Muscle of back (tissue), 11 donors: ENCODE data around the gene CTSZ. TPM values are rescaled to one million over a fixed set of nuclear protein-coding genes. Genes with fewer than 3 reads are reported as not detected.
A peak's percentile ranks its signal among the peaks of the same experiment; 100 is the strongest.
"Not testable (repeated sequence)": the region's sequence is repeated elsewhere in the genome, so short reads cannot be mapped to it uniquely, and the experiment has no call there.

Experiments
- DNase-seq, 3 donors: peaks; one replicate each; pipeline versions ENCODE4 v3.0.0 to v3.0.0-alpha.2; 2013
- polyA plus RNA-seq, 10 donors: library from polyadenylated mRNA; unstranded; fragments of 120-200 nt; gene quantifications; one replicate each; pipeline ENCODE4 v1.2.1, GENCODE V29; 2013; ENCODE audit not compliant: insufficient read length in 10 of 10

The CTSZ gene
- polyA plus RNA-seq, 10 donors: 58.6 to 98.5 (median 71.9) TPM

DNA sequence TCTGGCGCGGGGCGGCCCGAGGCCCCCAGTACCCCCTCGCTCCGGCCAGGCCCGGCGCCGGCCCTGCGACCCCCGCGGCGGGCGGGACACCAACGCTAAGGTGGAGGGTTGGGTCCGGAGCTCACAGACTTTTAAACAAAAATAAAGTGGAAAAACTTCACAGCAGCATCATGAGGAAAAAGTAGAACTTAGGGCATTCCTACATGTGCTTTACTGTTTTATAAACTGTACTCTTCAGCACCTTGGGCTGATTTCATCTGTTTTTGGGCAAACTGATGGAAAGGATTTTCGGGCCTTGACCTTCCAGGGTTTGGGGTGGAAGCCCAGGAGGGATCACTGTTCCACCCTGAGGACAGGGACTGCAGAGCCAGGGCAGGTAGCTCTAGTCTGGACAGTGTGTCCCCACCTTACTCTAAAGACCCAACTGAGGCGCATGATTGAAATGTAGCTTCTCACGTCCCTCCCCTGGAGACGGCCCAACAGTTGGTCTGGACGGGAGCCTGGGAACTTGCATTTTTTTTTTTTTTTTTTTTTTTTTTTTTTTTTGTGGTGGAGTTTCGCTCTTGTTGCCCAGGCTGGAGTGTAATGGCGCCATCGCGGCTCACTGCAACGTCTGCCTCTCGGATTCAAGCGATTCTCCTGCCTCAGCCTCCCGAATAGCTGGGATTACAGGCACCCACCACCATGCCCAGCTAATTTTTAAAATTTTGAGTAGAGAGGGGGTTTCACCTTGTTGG is 25.3 kb downstream of the CTSZ start:
- peak in 2 of 3 donors; percentile 28 to 81 for DNase-seq

DNA sequence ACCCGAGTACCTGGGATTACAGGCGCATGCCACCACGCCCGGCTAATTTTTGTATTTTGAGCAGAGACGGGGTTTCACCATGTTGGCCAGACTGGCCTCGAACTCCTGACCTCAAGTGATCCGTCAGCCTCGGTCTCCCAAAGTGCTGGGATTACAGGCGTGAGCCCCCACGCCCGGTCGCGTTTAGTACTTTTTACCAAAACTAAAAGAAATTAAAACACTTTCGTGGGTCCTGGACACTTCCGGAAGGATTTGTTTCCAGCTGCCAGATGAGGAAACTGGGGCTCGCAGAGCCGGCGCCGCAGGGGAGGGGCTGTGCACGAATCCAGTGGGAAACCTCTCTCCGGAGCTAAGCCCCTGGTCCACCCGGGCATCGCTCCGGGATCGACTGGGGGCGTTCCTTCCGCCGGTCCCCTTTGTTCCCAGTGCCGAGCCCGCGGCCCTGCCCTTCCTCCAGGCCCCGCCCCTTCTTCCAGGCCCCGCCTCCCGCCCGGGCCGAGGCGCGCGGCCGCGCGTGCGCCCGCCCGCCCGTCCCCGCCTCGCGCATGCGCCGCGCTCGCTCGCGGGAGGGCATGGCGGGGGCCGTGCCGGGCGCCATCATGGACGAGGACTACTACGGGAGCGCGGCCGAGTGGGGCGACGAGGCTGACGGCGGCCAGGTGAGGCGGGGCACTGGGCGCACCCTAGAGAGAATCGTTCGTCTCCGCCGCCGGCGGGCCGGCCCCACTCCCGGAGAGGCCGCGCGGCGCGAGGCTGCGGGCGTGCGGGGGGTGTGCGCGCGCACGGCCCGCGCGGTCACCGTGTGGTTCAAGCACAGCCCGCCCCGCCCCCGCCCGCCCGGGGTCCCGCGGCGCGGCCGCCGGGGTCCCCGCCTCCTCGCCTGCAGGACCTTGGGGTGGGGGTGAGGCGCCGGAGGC is 26.1 kb downstream of the CTSZ start, which contains the start of gene NELFCD:
Gene NELFCD (plus strand): TSS at position 546 of the 917 bp plus-strand sequence. CDS start 54 bp downstream, at position 600.
- DNase-seq: peak; percentile 83 to 93 (median 90)

DNA sequence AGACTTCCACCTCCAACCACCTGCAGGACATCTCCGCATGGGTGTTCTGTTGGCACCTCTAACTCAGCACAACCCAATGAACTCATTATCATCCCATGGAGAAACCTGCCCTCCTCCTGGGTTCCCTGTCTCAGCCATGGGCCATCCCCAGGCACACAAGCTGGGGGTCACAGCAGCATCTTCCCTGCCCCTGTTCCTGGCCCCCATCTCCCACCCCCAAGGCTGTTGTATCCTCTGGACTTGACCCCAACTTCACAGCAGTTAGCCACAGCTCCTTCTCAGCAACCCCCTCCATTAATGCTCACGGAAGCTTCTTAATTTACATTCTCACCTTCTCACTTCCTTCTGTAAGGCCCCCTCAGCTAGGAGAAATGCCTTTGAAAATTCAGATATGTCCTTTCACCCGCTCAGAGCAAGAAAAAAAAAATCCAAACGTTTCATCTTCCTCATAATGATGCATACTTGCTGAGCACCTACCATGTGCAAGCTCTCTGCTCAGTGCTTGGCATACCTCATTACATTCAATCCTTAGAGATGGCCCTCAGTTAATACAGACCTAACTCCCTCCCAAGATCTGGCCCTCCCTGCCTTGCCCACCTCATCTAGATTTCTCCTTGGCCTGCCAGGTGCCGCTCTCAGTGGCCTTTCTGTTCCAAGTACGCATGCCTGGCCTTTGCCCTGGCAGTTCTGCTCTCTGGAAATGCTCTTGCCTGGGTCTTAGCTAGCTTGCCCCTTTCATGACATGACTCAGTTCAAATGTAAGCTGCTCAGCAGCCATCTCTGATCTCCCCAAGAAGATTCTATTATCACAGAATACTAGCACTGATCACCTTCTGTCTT is 28.5 kb downstream of the CTSZ start:
- no peak for DNase-seq

DNA sequence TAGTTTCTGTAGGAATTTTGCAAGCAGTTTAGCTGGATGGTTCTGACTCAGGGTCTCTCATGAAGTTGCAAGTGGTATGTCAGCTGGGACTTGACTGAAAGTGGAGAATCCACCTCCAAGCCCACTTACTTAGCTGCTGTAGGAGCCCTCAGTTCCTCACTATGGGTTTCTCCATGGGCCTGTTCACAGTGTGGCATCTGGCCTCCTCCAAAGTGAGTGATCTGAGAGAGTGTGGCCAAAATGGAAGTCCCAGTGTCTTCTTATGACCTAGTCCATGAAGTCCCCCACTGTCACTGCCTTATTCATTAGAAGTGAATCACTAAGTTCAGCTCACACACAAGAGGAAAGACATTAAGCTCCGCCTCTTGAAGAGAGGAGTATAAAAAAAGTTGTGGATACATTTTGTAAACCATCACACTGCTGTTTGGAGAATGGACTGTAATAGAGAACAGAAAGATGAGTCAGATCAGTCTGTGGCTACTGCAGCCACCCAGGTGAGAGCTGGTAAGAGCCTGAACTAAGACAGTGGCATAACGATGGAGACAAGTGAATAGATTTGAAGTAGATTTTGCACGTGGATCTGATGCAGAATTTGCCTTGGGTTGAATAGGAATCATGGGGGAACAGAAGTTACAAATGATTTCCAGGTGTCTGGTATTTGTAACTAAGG is 30.9 kb downstream of the CTSZ start:
- DNase-seq: no peak

DNA sequence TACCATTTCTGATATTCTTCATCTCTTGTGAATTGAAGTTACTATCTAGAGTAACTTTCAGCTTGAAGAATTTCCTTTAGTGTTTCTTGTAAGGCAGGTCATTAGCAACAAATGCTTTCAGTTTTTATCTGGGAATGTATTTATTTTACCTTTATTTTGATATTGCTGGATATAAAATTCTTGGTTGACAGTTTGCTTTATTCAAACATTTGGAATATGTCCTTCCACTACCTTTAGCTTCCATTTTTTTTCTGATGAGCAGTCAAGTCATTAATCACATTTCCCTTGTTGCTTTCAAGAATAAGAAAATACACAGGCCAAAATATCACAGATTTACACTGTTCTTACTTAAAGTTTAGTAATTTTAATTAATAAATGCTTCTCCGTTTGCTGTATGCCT is 31.7 kb downstream of the CTSZ start:
- DNase-seq: no peak

DNA sequence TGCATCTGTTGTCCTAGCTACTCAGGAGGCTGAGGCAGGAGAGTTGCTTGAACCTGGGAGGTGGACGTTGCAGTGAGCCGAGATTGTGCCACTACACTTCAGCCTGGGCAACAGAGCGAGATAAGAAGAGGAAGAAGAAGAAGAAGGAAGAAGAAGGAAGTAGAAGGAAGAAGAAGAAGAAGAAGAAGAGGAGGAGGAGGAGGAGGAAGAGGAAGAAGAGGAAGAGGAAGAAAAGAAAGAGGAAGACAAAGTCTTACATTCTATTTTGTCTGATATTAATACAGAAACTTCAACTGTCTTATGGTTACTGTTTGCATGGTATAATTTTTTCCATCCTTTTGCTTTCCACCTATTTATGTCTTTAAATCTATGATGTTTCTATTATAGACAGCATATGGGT is 33.2 kb downstream of the CTSZ start:
- DNase-seq: no peak

DNA sequence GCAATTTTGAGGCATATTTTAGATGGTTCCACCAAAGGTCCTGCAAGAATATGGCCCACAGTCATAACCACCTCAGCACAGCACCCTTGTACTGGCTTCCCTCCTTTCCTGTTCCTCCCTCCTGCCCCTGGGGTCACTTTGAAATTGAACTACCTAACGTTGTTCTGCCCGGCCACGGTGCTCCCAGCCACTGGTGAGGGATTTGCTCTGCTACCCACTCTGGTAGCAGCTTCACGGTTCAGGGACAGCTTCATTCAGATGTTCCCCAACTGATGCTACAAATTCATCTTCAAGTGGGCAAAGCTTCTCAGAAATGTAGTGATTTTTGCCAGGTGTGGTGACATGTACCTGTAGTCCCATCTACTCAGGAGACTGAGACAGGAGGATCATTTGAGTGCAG is 33.9 kb downstream of the CTSZ start:
- DNase-seq: no peak

DNA sequence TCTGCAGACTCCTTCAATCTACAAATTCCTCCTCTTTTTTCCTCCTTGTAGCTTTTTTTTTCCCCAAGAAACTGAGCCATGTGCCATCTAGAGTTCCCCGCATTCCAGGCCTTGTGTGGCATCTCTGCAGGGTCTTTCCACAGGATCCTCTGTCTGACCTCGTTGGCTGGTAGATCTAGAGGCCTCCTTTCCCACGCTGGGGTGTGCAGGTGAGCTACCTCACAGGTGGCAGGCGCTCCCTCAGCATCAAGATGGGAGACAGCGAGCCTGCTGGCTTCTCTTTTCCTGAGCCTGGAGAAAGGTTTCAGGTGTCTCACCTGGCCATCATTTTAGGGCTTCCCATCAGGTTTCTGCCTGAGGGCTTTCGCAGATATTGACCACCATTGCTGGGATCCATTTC is 35.6 kb downstream of the CTSZ start:
- no peak for DNase-seq

DNA sequence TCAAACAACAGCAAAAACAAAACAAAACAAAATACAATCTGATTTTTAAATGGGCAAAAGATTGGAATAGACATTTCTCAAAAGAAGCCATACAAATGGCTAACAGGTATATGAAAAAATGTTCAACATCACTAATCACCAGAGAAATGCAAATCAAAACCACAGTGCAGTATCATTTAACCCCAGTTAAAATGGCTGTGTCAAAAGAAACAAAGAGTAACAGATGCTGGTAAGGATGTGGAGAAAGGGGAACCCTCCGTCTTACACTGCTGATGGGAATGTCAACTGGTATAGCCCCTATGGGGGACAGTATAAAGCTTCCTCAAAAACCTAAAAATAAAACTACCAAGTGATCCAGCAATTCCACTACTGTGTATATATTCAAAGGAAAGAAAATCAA is 36.9 kb downstream of the CTSZ start:
- no peak for DNase-seq

DNA sequence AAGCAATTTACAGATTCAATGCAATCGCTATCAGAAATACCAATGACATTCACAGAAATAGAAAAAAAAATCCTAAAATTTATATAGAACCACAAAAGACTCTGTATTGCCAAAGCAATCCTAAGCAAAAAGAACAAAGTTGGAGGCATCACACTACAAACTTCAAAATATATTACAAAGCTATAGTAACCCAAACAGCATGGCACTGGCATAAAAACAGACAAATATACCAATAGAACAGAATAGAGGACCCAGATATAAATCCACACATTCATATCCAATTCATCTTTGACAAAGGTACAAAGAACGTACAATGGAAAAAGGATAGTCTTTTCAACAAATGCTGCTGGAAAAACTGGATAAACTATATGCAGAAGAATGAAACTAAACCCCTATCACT is 37.6 kb downstream of the CTSZ start:
- DNase-seq: no peak

DNA sequence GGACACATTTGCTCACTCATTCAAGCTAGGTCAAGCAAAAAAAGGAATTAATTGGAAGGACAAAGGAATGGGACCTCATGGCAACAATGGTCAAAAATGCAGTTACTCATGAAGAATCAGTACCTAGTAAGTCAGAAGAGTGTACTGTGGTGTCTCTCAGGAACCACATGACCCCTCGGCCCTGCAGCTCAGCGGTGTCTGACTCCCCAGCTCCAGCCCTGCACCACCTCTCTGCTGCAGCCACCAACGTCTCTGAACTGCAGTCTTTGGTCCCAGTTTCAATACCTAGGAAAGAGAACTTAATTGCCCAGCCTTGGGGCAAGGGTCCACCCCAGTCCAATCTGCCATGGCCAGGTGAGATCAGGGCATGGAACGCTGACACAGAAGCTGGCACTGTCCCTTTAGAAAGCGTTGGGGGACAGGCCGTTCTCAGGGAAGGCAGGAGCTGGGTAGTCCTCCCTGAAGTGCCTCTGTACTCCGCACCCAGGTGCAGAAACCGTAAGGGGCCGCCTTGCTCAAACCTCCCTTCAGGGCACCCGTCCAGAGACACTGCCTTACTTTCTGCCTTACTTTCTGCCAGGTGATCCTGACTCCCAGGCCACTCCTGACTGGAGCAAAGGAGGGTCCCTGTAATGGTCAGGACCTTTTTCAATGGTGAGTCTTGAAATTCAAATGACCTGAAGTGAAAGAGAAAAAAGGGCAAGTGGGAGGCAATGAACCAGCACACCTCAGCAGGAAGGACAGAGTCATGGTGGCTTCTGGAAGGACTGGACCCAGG is 39.2 kb downstream of the CTSZ start:
- no peak for DNase-seq

DNA sequence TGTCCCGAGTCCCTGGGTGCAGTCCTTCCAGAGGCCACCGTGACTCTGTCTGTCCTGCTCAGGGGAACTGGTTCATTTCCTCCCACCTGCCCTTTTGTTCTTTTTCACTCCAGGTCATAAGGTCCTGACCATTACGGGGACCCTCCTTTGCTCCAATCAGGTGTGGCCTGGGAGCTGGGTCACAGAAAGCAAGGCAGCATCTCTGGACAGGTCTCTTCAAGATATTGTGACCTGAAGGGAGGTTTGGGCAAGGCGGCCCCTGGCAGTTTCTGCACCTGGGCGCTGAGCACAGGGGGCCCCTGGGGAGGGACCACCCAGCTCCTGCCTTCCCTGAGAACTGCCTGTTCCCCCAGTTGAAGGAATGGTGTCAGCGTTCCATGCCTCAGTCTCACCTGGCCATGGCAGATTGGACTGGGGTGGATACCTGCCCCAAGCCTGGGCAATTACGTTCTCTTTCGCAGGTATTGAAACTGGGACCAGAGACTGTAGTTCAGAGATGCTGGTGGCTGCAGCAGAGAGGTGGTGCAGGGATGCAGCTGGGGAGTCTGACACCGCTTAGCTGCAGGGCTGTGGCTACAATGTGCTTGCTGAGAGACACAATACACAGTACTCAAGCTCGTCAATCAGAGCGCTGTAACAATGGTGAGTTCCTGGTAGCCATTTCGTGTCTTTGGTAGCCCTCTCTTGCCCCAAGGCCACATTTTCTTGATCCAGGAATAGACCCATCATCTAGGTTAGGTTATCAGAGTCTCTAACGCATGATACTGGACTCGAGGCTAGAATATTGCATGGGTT is 41.6 kb downstream of the CTSZ start:
- no peak for DNase-seq

DNA sequence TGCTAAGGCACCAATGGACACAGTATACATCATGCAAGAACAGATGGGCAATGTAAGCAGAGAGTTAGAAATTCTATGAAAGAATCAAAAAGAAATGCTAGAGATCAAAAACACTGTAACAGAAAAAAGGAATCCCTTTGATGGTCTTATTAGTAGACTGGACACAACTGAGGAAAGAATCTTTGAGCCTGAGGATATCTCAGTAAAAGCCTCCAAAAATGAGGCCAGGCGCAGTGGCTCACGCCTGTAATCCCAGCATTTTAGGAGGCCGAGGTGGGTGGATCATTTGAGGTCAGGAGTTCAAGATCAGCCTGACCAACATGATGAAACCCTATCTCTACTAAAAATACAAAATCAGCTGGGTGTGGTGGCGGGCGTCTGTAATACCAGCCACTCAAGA is 43.1 kb downstream of the CTSZ start:
- DNase-seq: not testable (repeated sequence)

DNA sequence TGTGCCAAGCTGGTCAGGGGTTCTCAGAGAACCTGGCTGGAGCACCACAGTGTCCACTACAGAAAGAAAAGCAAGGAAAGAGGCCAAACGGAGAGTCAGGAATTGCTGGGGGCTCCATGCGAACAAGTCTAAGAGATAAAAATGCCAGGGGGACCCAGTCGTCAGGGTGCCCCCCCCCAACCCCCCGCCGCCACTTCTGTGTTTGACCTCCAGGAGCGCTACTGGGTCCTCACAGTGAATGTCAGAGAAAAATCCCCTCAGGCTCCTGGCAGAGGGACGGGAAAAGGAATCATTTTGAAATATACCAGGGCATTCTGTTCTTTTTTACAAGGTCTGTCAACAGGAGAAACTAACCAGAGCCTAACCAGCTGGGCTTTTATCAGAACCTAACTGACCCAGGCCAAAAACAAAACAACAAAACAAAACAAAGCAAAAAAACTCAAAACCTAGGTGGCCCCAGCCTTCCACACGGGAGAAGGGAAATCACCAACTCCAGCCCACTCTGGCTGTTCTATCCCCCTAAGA is 43.9 kb downstream of the CTSZ start:
- DNase-seq: no peak

DNA sequence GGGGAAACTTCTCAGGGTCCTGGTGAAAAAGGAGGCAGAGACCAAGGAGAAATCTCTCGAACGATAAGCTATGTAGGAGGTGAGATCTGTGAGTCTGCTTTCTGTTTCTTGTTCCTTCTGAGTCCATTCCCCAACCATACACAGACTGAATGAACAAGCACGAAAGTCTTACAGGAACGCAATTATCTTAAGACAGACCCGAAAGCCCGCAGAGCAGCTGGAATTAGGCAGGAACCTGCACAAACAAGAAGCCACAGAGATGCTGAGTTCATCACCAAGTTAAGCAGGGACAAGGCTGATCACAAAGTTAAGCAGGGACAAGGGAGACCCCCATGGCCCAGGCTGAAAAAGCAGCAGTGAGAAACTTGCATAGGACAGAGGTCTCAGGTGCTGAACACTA is 47.4 kb downstream of the CTSZ start:
- DNase-seq: no peak

DNA sequence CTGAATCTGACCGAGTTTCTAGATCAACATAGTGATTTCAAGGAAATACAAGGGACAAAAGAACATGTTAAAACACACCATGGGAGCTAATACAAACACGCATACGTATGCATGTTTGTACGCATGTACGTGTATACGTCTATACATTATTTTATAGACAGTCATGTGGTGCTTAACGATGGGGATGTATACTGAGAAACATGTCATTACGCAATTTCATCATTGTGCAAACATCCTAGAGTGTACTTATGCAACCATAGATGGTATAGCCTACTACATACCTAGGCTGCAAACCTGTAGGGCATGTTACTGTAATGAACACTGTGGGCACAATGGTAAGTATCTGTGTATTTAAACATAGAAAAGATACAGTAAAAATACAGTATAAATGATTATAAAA is 51.0 kb downstream of the CTSZ start:
- no peak for DNase-seq

DNA sequence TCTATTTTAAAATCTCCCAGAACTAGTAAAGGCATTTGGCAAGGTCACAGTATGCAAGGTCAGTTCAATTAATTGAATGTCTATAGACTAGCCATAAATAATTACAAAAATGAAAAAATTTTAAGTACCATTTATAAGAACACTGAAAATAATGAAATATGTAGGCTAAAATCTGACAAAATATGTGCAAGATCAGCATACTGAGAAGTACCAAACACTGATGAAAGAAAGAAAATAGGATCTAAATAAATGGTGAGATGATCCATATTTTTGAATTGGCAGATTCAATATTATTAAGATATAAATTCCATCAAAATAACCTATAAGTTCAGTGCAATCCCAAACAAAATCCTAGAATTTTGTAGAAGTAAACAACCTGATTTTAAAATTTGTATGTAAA is 54.0 kb downstream of the CTSZ start:
- no peak for DNase-seq

DNA sequence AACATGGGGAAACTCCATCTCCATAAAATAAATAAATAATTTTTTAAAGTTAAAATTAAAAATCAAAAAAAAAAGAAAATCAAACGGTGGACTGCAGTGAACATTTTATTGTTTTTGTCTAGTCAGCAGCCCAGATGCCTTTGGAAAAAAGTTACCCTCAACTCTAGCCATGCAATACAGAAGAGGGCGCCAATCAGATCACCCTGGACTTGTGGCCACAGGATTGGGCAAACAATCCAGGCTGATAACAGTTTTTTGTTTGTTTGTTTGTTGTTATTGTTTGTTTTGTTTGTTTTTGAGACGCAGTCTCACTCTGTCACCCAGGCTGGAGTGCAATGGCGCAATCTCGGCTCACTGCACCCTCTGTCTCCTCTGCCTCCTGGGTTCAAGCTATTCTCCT is 56.5 kb downstream of the CTSZ start:
- no peak for DNase-seq

DNA sequence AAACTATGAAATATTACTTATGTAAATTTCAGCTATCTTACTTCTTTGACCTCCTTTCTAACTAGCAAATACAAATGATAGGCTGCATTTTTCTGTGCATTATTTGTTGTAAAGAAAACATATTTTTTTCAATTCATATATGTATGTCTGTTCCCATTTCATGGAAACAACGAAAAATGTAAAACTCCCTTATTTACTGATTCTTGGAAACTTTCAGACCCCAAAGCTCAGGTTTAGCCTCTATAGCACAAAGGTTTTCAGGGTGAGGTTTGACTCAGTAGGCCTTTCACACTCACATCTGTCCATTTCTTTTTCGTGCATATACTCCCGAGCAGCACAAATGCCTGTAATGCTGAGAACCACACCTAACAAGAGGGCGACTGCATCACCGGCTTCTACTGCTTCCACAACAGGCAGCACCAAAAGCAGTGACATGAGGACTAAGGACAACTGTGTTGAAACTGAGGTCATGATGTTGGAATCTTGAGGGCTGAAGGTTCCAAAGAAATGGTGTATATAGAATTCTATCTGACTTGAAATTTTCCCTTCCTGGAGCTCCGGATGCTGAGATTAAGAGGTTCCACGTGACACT is 59.2 kb downstream of the CTSZ start:
- not testable (repeated sequence) for DNase-seq
